HepG2 (cell line): ENCODE data around the gene GRK5. TPM values are rescaled to one million over a fixed set of nuclear protein-coding genes. Genes with fewer than 3 reads are reported as not detected.

Source experiments
- ATAC-seq: fragments of 200-7000 bp; cut with Tn5 transposase; 3 replicates; pipeline ENCODE4 v1.9.1; 2020; ENCODE audit warnings: mild to moderate bottlenecking, moderate library complexity
- BruUV-seq: library from RNA; stranded (reverse); fragments of 400-500 nt; replicated peaks from 2 replicates; lab custom pipeline; 2021; lab: Mats Ljungman, UMichigan
- CTCF ChIA-PET: fragments of 300-600 bp; formaldehyde crosslinking; extraction: SDS; loops from one replicate; lab custom pipeline; 2021; ENCODE audit warnings: low total read pairs, inconsistent platforms, low intra/inter-chr PET ratio; lab: Yijun Ruan, JAX
- POLR2A ChIA-PET: fragments of 350-600 bp; sonication (Branson Sonifier 250); formaldehyde crosslinking; loops from one replicate; lab custom pipeline; 2020; ENCODE audit warnings: antibody characterized with exemption, inconsistent platforms; lab: Yijun Ruan, JAX
- DNase-seq: peaks from one replicate; pipeline ENCODE4 v3.0.0-alpha.2; 2015; ENCODE audit warnings: low spot score
- FAIRE-seq: peaks from 3 replicates; lab custom pipeline; 2011; peaks lifted over from hg19 to GRCh38; lab: Jason Lieb, UNC
- H2AFZ ChIP-seq: one replicate; pipeline ENCODE4 v1.6.1; 2011; ENCODE audit warnings: low read length, inconsistent platforms
- H3K27ac ChIP-seq: fragments of 300-600 bp; 3 replicates; pipeline ENCODE4 v1.8.0; 2011; ENCODE audit warnings: mixed run types, mild to moderate bottlenecking, mixed read lengths, low read length, inconsistent platforms; ENCODE audit not compliant: insufficient read depth; ENCODE audit errors: extremely low read length
- H3K27me3 ChIP-seq, 2 experiments: fragments of 200-600 bp in 1 of 2; 2 replicates in 1 of 2; 3 replicates in 1 of 2; pipeline versions ENCODE4 v1.6.0 to v1.8.0; 2011; ENCODE audit warnings: low read length in 2 of 2, mild to moderate bottlenecking in 2 of 2, moderate library complexity in 2 of 2, inconsistent platforms in 1 of 2; ENCODE audit not compliant: insufficient read depth in 2 of 2, control insufficient read depth in 1 of 2
- H3K36me3 ChIP-seq, 2 experiments: fragments of 200-600 bp in 1 of 2; replicated peaks in 1 of 2; 2 replicates in 1 of 2; 3 replicates in 1 of 2; pipeline versions ENCODE4 v1.5.1 to v1.8.0; 2011; ENCODE audit warnings: low read length in 2 of 2, inconsistent platforms in 1 of 2; ENCODE audit not compliant: insufficient read depth in 2 of 2, control insufficient read depth in 1 of 2
- H3K4me1 ChIP-seq: 2 replicates; pipeline ENCODE4 v1.5.1; 2012; ENCODE audit warnings: low read length, inconsistent platforms; ENCODE audit not compliant: insufficient read depth
- H3K4me2 ChIP-seq: 2 replicates; pipeline ENCODE4 v1.6.0; 2011; ENCODE audit warnings: low read depth, low read length, inconsistent platforms
- H3K4me3 ChIP-seq, 3 experiments: fragments of 200-600 bp in 1 of 3; sonication (generic), shearing (Covaris generic) in 1 of 3; replicated peaks in 1 of 3; 2 replicates each; pipeline ENCODE4 v1.5.1; 2011 to 2016; ENCODE audit warnings: low read length in 3 of 3, inconsistent platforms in 2 of 3, low read depth in 2 of 3, mild to moderate bottlenecking in 2 of 3, control low read depth in 1 of 3, mixed read lengths in 1 of 3; ENCODE audit not compliant: insufficient read depth in 1 of 3
- H3K79me2 ChIP-seq: one replicate; pipeline ENCODE4 v1.6.1; 2011; ENCODE audit warnings: low read length, inconsistent platforms; ENCODE audit not compliant: insufficient read depth
- H3K9ac ChIP-seq: 2 replicates; pipeline ENCODE4 v1.6.0; 2011; ENCODE audit warnings: mild to moderate bottlenecking, low read depth, low read length, inconsistent platforms; ENCODE audit not compliant: insufficient read depth
- H3K9me3 ChIP-seq: 2 replicates; pipeline ENCODE4 v1.5.1; 2012; ENCODE audit warnings: mild to moderate bottlenecking, low read length
- H4K20me1 ChIP-seq: 2 replicates; pipeline ENCODE4 v1.6.0; 2011; ENCODE audit warnings: inconsistent platforms, mild to moderate bottlenecking, low read length, moderate library complexity; ENCODE audit not compliant: insufficient read depth
- AGO2 ChIP-seq: fragments of 200-400 bp; formaldehyde crosslinking; optimal IDR thresholded peaks from 2 replicates; pipeline ENCODE3; 2017; ENCODE audit warnings: mild to moderate bottlenecking, low read depth, low read length, moderate library complexity
- ETV6 ChIP-seq: sonication (generic); formaldehyde crosslinking; conservative IDR thresholded peaks from 2 replicates; pipeline ENCODE4 v1.4.0; 2020; ENCODE audit warnings: missing genetic modification reagents
- KAT2B ChIP-seq: fragments of 150-350 bp; IDR thresholded peaks from 2 replicates; pipeline ENCODE4 v1.6.1; 2014; ENCODE audit warnings: low read depth, low read length, borderline replicate concordance
- SPEN ChIP-seq: sonication (generic); formaldehyde crosslinking; IDR thresholded peaks from 2 replicates; pipeline ENCODE4 v1.5.1; 2020; ENCODE audit warnings: low read depth, mild to moderate bottlenecking, missing genetic modification reagents
- ZNF24 ChIP-seq: fragments of 450-650 bp; IDR thresholded peaks from 2 replicates; pipeline ENCODE4 v1.6.1; 2017; ENCODE audit warnings: antibody characterized with exemption, mild to moderate bottlenecking
- WGBS: methylation state at CpG from one replicate; pipeline ENCODE4 v1.1.6; 2017; ENCODE audit warnings: low lambda C conversion rate; 5-methylcytosine and 5-hydroxymethylcytosine counted together
- in situ Hi-C: cut with HindIII; loops from 2 replicates; pipeline ENCODE4 v1.10.0; 2017; ENCODE audit warnings: low pct_unique_long_range_greater_than_20kb; ENCODE audit not compliant: extremely low pct_ligation_motif_present
- intact Hi-C: fragments of 100-400 bp; cut with micrococcal nuclease; formaldehyde crosslinking; loops from one replicate; pipeline ENCODE4 v1.10.0; 2022; ENCODE audit not compliant: unreplicated experiment
- polyA plus RNA-seq, 8 experiments: library from polyadenylated mRNA; depleted of rRNA in 3 of 8; stranded (reverse) in 7 of 8; unstranded in 1 of 8; fragments of >200 nt; fragmentation: Illumina TruSeq in 4 of 8; extraction: Trizol in 4 of 8; gene quantifications; 2 replicates each; pipeline versions ENCODE4 v1.2.1 to v1.2.3, GENCODE V29; 2011 to 2016; ENCODE audit warnings: low read depth in 4 of 8, missing spikeins in 1 of 8, mixed read lengths in 1 of 8; ENCODE audit not compliant: insufficient read depth in 1 of 8
- total RNA-seq, 5 experiments: library from RNA; depleted of rRNA; stranded (reverse); fragments of >200 nt; fragmentation: Illumina TruSeq; extraction: Trizol; gene quantifications; 2 replicates each; pipeline ENCODE4 v1.2.3, GENCODE V29; 2016; ENCODE audit warnings: low read depth in 1 of 5
- TF ChIP-seq, protein P1 (sequence below): fragments of 450-650 bp; IDR thresholded peaks from 2 replicates; pipeline ENCODE4 v1.6.1; 2016
- TF ChIP-seq, protein P2 (sequence below): sonication (generic); formaldehyde crosslinking; IDR thresholded peaks from 2 replicates; pipeline ENCODE4 v1.4.0; 2020; ENCODE audit warnings: missing genetic modification reagents, low read depth, mild to moderate bottlenecking, borderline replicate concordance

Gene GRK5
- total and polyA plus RNA-seq, 2 of the 13 experiments (the other 11 are each of a cell fraction or from before 2014, with no cell fraction given): 10.4 to 12.6 TPM

DNA sequence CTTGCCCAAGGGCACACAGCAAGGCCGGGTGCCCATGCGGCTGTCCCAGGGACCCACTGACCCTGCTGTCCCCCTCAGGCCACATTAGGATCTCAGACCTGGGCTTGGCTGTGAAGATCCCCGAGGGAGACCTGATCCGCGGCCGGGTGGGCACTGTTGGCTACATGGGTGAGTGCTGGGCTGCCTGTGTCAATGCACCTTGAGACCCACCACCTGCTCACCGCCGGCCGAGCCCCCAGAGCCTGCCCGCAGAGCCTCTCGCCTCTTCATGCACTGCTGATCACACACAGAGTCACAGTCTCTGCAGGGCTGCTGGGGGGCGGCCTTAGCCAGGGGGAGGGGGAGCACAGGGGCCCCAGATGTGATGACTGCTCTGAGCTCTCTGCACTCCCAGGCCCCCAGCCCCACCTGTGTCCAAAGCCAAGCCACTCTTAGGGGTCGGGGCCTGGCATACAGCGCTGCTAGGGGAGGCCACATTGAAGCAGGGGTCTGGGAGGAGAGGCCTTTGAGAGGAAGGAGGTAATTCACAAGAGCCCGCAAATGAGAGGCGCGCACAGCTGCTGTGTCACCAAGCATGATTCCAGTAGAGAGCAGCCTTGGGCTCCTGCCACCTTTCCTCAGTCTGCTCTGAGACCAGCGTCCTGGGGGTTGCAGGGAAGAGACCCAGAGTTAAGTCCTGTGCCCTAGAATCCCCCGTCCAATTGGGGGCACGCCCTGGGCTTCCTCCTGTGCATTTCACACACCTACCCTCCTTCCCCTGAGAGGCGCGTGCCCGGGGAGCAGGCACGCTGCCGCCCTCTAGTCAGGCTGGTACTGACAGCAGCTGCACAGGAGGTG, 234.8 kb downstream of the GRK5 start:
- FAIRE-seq (no peak), ATAC-seq (no peak), DNase-seq (no peak)
- POLR2A ChIA-PET: no interaction called here
- no TSS peak for BruUV-seq
- no peak overlapping the region for H3K9ac ChIP-seq
- H2AFZ ChIP-seq: no peak overlapping the region
- H3K4me3 ChIP-seq: no peak overlapping the region
- H3K4me1 ChIP-seq: no peaks in the 10 kb centered on the region
- intact Hi-C loops (loop anchor here (1.0 kb wide), 1 partner anchor 25 kb away; no protein-coding TSS in a partner anchor), in situ Hi-C loops (loop anchor here (10.0 kb wide), 1 partner anchor 247 kb away; no protein-coding TSS in a partner anchor)
- no peak for TF ChIP-seq ZNF24
- TF ChIP-seq, protein P1, sequence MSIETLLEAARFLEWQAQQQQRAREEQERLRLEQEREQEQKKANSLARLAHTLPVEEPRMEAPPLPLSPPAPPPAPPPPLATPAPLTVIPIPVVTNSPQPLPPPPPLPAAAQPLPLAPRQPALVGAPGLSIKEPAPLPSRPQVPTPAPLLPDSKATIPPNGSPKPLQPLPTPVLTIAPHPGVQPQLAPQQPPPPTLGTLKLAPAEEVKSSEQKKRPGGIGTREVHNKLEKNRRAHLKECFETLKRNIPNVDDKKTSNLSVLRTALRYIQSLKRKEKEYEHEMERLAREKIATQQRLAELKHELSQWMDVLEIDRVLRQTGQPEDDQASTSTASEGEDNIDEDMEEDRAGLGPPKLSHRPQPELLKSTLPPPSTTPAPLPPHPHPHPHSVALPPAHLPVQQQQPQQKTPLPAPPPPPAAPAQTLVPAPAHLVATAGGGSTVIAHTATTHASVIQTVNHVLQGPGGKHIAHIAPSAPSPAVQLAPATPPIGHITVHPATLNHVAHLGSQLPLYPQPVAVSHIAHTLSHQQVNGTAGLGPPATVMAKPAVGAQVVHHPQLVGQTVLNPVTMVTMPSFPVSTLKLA: no peak
- peak; percentile 40 for TF ChIP-seq AGO2
- TF ChIP-seq KAT2B: no peak
- TF ChIP-seq SPEN: no peak
- TF ChIP-seq, protein P2, sequence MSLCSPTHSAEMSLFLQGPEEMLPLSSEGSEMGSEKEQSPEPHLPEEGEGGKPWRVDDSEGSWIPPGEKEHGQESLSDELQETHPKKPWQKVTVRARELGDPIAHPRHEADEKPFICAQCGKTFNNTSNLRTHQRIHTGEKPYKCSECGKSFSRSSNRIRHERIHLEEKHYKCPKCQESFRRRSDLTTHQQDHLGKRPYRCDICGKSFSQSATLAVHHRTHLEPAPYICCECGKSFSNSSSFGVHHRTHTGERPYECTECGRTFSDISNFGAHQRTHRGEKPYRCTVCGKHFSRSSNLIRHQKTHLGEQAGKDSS (CRISPR knock-in tag): no peak
- no peak for TF ChIP-seq ETV6 (CRISPR knock-in tag)
- CTCF ChIA-PET: no interaction called here
- H3K27me3 ChIP-seq: no peaks in the 10 kb centered on the region
- no peak overlapping the region for H3K4me2 ChIP-seq
- no peaks in the 10 kb centered on the region for H3K36me3 ChIP-seq
- H3K27ac ChIP-seq: no peak overlapping the region
- no peaks in the 10 kb centered on the region for H3K79me2 ChIP-seq
- no peaks in the 10 kb centered on the region for H4K20me1 ChIP-seq
- H3K9me3 ChIP-seq: no peaks in the 10 kb centered on the region
- WGBS: 94% methylated on average over 23 of the region's 25 CpGs
